Measurements from ENCODE around the gene MINDY4. TPM values are rescaled to one million over a fixed set of nuclear protein-coding genes. Genes with fewer than 3 reads are reported as not detected.
"Not testable (repeated sequence)": the region's sequence is repeated elsewhere in the genome, so short reads cannot be mapped to it uniquely, and the experiment has no call there.

MINDY4 gene
- polyA plus RNA-seq, 3 donors = 11.3 to 26.9 (median 11.5) TPM

- DNase-seq (ENCODE audit: extremely low read depth in 1 of 11, low read depth in 9 of 11, low spot score in 4 of 11) = no peak
These were observed 24.1 kb downstream of the MINDY4 start for GRCh38 chr7:30795161-30795948.

GRCh38 chr7:30796105-30796869, 25.1 kb downstream of the MINDY4 start:
- no peak for DNase-seq (ENCODE audit: extremely low read depth in 1 of 11, low read depth in 9 of 11, low spot score in 4 of 11)

- DNase-seq (ENCODE audit: extremely low read depth in 1 of 11, low read depth in 9 of 11, low spot score in 4 of 11) = no peak
These were observed 26.2 kb downstream of the MINDY4 start for GRCh38 chr7:30797176-30798040.

GRCh38 chr7:30799206-30799975, 28.2 kb downstream of the MINDY4 start:
- DNase-seq (ENCODE audit: extremely low read depth in 1 of 11, low read depth in 9 of 11, low spot score in 4 of 11) = no peak

GRCh38 chr7:30799976-30800661, 28.9 kb downstream of the MINDY4 start:
- DNase-seq (ENCODE audit: extremely low read depth in 1 of 11, low read depth in 9 of 11, low spot score in 4 of 11) = no peak

GRCh38 chr7:30800785-30801252, 29.6 kb downstream of the MINDY4 start:
- peak; percentile 43 to 69 (median 55) for DNase-seq (ENCODE audit: extremely low read depth in 1 of 11, low read depth in 9 of 11, low spot score in 4 of 11)

GRCh38 chr7:30802812-30803211, 31.6 kb downstream of the MINDY4 start:
- DNase-seq (ENCODE audit: extremely low read depth in 1 of 11, low read depth in 9 of 11, low spot score in 4 of 11) = no peak

- DNase-seq (ENCODE audit: extremely low read depth in 1 of 11, low read depth in 9 of 11, low spot score in 4 of 11) = no peak
These were observed 33.0 kb downstream of the MINDY4 start for GRCh38 chr7:30804078-30804661.

GRCh38 chr7:30805081-30805691, 34.0 kb downstream of the MINDY4 start:
- DNase-seq (ENCODE audit: extremely low read depth in 1 of 11, low read depth in 9 of 11, low spot score in 4 of 11) = no peak

- no peak for DNase-seq (ENCODE audit: extremely low read depth in 1 of 11, low read depth in 9 of 11, low spot score in 4 of 11)
These were observed 34.7 kb downstream of the MINDY4 start for GRCh38 chr7:30805931-30806330.

GRCh38 chr7:30807477-30807876, 36.3 kb downstream of the MINDY4 start:
- not testable (repeated sequence) for DNase-seq (ENCODE audit: extremely low read depth in 1 of 11, low read depth in 9 of 11, low spot score in 4 of 11)

GRCh38 chr7:30807941-30808340, 36.7 kb downstream of the MINDY4 start:
- DNase-seq (ENCODE audit: extremely low read depth in 1 of 11, low read depth in 9 of 11, low spot score in 4 of 11) = not testable (repeated sequence)

GRCh38 chr7:30810986-30811385, 39.8 kb downstream of the MINDY4 start:
- no peak for DNase-seq (ENCODE audit: extremely low read depth in 1 of 11, low read depth in 9 of 11, low spot score in 4 of 11)

GRCh38 chr7:30812676-30813075, 41.5 kb downstream of the MINDY4 start:
- no peak for DNase-seq (ENCODE audit: extremely low read depth in 1 of 11, low read depth in 9 of 11, low spot score in 4 of 11)

GRCh38 chr7:30813466-30813865, 42.2 kb downstream of the MINDY4 start:
- DNase-seq (ENCODE audit: extremely low read depth in 1 of 11, low read depth in 9 of 11, low spot score in 4 of 11) = no peak

- no peak for DNase-seq (ENCODE audit: extremely low read depth in 1 of 11, low read depth in 9 of 11, low spot score in 4 of 11)
These were observed 43.6 kb downstream of the MINDY4 start for GRCh38 chr7:30814700-30815387.

- DNase-seq (ENCODE audit: extremely low read depth in 1 of 11, low read depth in 9 of 11, low spot score in 4 of 11) = no peak
These were observed 44.2 kb downstream of the MINDY4 start for GRCh38 chr7:30815388-30815854.
